GM18519 (cell line): Measurements from ENCODE around the gene LYRM4.
A peak's percentile ranks its signal among the peaks of the same experiment; 100 is the strongest.

ENCODE experiments used
- ATAC-seq: cut with Tn5 transposase; IDR thresholded peaks from one replicate; pipeline ENCODE4 v1.9.1; 2021; ENCODE audit warnings: mild to moderate bottlenecking, moderate library complexity; ENCODE audit not compliant: unreplicated experiment, low FRiP score

Gene LYRM4

GRCh38 chr6:5282191-5282623 is 21.5 kb upstream of the LYRM4 start:
- ATAC-seq, result no peak

DNA sequence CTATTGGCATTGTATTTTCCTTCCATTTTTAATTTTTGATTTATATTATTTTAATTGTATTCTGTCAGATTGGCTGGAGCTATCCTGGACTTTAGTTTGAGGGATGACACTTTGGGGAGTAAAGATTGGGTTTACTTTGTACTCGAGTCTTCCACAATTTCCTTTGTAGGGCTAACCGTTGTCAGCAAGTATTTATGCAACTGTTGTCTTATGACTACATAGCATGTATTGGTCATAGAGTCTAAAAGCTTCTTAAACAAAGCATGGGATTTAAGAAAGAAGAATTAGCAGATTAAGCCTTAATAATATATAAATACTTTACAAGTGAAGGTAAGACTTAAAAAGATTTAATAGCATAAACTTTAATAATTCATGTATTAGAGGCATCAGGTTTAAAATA is 20.2 kb upstream of the LYRM4 start:
- ATAC-seq, result no peak

DNA sequence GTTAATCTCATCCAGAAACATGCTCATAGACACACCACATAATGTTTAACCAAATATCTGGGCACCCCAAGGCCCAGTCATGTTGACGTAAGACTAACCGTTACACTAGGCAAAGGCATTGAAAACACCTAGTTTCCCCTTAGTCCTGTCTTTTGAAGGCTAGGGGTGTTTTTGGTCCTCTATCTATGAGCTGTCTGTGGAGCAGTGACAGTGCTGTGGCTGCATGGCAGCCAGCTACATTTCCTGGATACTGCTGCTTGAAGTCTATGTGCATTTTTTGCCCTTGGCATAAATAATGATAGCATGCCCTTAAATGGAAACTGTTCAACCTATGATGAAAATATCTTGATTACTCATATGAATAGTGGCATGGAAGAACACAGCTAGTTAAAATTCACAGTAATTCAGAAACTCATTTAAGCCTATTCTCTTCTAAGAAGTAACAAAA is 19.2 kb upstream of the LYRM4 start:
- ATAC-seq, result no peak

GRCh38 chr6:5278565-5279120 is 17.9 kb upstream of the LYRM4 start:
- ATAC-seq, result no peak

- peak; percentile 62 for ATAC-seq
Measured at GRCh38 chr6:5278047-5278446, 17.3 kb upstream of the LYRM4 start.

DNA sequence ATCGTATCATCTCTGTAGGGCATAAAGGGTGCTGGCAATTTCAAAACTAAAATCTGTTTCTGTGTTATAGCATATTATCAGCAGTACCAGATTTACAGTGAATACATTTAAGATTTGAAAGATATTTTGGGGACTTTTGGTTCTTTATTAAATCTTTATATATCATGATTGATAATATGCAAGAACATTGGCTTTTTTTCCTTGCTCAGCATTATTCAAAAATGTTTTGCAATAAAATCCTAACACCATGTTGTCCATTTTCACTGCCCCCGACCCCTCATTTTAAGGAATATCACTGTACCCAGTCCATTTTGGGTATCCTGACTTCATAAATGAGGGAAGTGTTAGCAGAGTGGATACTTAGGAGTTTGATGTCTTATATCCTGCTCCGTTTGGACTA is 16.8 kb upstream of the LYRM4 start:
- ATAC-seq, result no peak

DNA sequence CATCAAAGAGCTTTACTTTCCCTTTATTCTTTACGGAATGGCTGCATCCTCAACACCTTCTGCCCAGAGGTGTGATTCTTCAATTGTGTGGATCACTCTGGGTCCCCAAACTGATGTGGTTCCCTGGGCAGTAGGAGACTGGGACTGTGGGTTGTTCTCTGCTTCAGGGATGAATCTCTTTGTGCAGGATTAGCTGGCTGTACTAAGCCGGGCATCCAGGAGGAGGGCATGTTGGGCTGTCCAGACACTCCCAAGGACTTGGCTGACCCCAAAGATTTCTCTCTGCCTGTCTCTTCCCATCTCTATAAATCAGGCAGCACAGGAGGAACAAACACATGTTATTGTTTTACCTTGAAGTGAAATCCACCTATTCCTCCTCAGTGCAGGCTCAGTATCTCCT is 15.8 kb upstream of the LYRM4 start:
- no peak for ATAC-seq

- ATAC-seq, result no peak
Measured at GRCh38 chr6:5275497-5275896, 14.7 kb upstream of the LYRM4 start.

DNA sequence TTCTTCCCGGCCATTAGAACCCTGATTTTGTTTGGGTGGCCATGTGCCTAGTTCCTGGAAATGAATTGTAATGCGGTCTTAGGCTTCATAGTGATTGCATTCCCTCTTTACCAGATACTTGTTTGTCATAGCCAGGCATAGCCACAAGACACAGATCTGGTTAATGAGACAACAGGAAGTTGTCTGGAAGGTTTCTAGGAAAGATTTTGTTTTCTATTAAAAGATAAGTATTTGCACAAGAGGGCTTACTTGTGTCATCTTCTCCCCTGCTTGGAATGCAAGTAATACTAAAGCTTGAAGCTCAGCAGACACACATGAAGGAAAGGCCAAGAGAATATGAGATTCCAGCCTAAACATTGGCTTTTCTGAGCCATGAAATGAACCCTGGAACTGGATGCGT is 13.5 kb upstream of the LYRM4 start:
- ATAC-seq, result no peak

DNA sequence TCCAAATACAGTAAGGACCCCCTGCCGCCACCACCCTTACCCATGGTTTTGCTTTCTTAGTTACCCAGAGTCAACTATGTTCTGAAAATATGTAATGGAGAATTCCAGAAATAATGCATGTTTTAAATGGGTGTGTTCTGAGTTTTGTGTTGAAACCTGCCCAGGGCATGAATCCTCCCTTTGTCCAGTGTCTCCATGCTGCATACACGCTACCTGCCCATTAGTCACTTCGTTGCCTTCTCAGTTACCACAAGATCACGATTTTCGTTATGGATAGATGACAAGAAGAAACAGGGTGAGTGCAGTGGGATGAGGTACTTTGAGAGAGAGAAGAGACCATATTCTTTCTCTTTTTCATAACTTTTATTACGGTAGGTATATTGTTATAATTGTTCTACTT is 11.2 kb upstream of the LYRM4 start:
- ATAC-seq, result no peak

GRCh38 chr6:5270093-5270680 is 9.4 kb upstream of the LYRM4 start:
- no peak for ATAC-seq

GRCh38 chr6:5266423-5266822 is 5.7 kb upstream of the LYRM4 start:
- ATAC-seq, result no peak

DNA sequence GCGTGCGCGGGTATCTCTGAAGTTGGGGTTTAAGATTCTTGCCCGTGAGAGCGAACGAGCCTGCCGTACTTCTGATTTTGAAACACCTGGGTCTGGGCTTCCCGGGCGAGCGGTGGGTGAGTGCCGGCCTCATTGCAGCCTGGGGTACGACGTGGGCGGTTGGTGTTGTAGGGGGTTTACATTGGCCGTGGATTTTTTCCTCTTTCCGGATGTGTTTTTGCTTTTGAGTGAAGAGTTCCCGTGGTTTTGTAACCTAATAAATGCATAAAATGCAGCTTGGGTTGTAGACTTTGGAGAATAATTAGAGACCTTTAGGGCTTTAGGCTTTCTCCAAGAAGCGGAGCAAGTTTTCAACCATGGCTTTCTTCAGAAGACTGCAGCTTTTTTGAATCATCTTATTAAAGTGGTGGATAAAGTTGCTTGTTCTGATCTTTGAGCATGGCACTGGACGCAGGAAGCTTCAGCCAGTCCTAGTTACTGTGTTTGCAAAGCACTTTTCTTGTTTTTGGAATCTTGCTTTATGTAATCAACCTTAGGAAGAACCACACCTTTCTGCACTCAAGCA is 877 bp upstream of the LYRM4 start:
- no peak for ATAC-seq

DNA sequence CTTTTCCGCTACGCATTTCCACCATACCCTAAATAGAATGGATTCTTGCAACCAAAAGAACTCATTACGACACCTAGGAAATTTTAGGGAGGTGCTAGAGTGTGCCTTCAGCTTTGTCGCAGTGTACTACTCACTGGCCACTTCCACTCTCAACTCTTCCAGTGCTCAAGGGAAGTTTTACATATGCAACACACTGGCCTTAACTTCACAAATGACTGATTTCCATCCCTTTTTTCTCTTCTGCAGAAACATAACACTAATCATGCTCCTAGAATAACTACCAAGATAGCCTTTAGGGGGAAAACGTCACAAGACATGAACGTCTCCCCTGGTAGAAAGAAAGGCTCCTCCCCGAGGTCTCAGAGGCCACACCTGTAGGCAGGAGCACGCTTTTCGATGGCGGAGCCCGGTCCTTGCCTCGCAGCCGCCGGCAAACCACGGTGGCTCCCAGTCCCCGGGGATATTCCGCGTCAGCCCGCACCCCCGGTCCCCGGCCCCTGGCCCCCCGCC is 584 bp downstream of the LYRM4 start:
- ATAC-seq, result peak; percentile 61

GRCh38 chr6:5259428-5259827 is 1.3 kb downstream of the LYRM4 start:
- no peak for ATAC-seq

DNA sequence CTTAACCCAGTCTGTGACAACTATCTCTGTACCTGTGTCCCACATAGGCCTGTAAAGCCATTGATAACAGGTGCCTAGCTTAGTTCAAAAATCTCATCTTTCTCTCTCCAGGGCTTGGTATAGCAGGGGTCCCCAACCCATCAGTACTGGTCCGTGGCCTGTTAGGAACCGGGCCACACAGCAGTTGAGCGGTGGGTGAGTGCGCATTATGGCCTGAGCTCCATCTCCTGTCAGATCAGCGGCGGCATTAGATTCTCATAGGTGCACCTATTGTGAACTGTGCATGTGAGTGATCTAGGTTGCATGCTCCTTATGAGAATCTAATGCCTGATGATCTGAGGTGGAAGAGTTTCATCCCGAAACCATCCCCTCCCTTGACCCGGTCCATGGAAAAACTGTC is 3.4 kb downstream of the LYRM4 start:
- ATAC-seq, result no peak

DNA sequence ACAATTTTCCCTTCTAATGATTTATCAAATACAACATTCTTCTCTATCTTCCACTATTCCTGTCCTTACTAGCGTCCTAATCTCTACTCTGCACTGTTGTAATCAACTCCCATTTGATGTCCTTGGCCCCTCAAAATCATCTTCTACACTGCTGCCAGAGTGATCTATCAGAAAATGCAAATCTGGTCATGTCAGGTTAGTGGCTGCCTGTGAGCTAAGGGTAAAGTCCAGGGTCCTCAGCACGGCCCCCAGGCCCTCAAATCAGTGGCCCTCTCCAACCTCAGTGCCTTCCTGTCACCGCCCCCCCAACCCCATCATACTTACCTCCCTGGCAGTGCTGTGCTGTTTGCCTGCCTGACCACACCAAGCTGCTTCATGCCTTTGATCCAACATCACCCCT is 3.8 kb downstream of the LYRM4 start:
- no peak for ATAC-seq

- no peak for ATAC-seq
Measured at GRCh38 chr6:5250911-5251310, 9.8 kb downstream of the LYRM4 start.

DNA sequence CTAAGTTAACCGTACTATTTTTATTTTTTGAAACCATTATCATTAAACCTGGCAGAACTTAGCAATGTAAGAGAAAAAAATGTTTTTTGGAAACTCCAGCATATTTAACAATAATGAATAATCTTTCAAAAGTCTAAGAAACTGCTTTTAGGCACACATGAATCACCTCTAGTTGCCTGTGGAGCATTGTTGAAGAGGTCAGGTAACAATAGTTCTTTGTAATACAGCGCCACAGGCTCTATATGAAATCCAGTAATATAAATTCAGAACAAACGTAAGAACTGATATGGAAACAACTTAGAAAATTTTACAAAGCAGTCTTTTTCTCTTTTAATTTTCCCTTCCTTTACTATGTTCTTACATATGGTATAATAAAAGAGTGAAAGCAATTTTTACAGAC is 10.3 kb downstream of the LYRM4 start:
- no peak for ATAC-seq

DNA sequence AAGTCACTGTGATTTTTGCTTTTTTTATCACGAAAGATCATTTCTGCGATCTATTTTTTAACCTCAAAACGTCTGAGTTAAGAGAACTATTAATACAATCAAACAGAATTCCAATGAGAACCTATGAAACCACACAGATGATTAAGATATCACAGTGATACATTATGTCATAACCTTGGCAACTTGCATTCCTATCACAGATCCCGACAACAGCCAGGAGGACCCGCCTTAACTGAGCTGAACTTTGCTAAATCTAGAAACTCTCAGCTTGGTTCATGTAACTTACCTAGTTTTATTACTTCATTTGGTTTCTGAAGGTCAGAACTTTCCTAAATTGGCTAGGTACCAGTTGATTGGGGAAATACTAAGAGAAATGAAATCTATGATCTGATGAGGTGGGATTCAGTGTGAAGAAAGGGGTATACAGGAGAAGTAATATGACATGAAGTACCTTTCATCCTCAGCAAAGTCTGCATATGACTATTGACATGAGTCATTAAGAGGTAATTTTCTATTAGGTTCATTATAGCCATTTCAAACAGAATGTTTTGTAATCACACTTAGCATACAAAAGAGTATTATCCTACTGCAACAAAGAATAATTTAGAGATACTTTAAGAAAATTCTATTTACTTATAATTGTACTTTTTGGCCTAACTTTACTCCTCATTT is 11.2 kb downstream of the LYRM4 start:
- ATAC-seq, result no peak

DNA sequence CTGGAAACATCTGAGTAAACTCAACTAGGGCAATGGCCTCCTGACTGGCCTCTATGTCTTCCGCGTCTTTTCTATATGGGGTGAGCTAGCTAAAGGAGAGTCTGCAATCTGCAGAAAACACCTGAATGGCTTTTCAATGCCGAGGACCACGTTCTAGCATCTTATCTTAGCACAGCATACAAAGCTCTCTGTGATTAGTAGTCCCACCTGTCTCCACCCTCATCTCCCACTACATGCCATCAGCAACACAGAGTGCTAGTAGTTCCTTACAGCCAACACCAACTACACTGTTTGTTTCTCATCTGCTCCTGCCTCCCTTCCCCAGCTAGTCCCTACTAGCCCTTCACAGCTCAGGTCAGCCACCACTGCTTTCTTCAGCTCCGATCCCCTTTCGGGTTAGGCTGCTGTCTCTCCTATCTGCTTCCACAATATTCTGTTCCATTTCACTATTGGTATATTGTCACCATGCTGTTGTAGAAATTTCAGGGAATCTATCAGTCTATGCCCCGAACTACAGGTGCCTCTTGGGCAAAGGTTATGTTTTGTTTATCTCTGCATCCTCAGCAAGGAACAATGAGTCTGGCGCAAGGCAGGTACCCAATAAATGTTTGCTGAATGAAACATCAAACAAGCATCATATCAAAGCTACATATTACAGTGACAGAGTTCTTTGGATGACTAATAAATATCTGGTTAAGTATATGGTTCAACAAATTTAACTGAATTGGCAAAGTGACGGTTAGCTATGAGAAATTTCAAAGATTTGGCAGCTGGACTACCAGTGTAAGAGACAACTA is 12.2 kb downstream of the LYRM4 start:
- ATAC-seq, result no peak
